HepG2 (cell line): ENCODE results near the gene CGREF1. TPM values are rescaled to one million over a fixed set of nuclear protein-coding genes. Genes with fewer than 3 reads are reported as not detected.

Experiments
- ATF7 ChIP-seq, 2 experiments: fragments of 450-650 bp in 1 of 2; sonication (generic) in 1 of 2; formaldehyde crosslinking in 1 of 2; IDR thresholded peaks; 2 replicates each; pipeline versions ENCODE4 v1.4.0 to v1.6.1; 2016 to 2020; ENCODE audit warnings: antibody characterized with exemption in 1 of 2, mild to moderate bottlenecking in 1 of 2, missing genetic modification reagents in 1 of 2
- GATA4 ChIP-seq: sonication (generic); IDR thresholded peaks from 2 replicates; pipeline ENCODE4 v1.6.1; 2016; ENCODE audit warnings: antibody characterized with exemption, low read depth, borderline replicate concordance
- HDAC1 ChIP-seq: sonication (generic); formaldehyde crosslinking; IDR thresholded peaks from 2 replicates; pipeline ENCODE4 v1.5.1; 2020; ENCODE audit warnings: mild to moderate bottlenecking, missing genetic modification reagents
- HIVEP1 ChIP-seq: sonication (generic); formaldehyde crosslinking; IDR thresholded peaks from 2 replicates; pipeline ENCODE4 v1.4.0; 2020; ENCODE audit warnings: mild to moderate bottlenecking, missing genetic modification reagents
- PAF1 ChIP-seq: IDR thresholded peaks from 2 replicates; pipeline ENCODE4 v1.6.1; 2016; ENCODE audit warnings: missing genetic modification reagents, missing compliant biosample characterization
- ZC3H13 ChIP-seq: sonication (generic); formaldehyde crosslinking; IDR thresholded peaks from 2 replicates; pipeline ENCODE4 v1.8.1; 2023; ENCODE audit warnings: mild to moderate bottlenecking, missing genetic modification reagents, moderate library complexity
- ZFP41 ChIP-seq: sonication (generic); formaldehyde crosslinking; IDR thresholded peaks from 2 replicates; pipeline ENCODE4 v1.4.0; 2020; ENCODE audit warnings: mild to moderate bottlenecking, missing genetic modification reagents, borderline replicate concordance
- ZFY ChIP-seq: sonication (generic); formaldehyde crosslinking; IDR thresholded peaks from 2 replicates; pipeline ENCODE4 v1.4.0; 2020; ENCODE audit warnings: missing genetic modification reagents
- ZKSCAN1 ChIP-seq: fragments of 150-350 bp; IDR thresholded peaks from 2 replicates; pipeline ENCODE4 v1.6.1; 2014; ENCODE audit warnings: low read length
- ZNF205 ChIP-seq: IDR thresholded peaks from 2 replicates; pipeline ENCODE4 v1.6.1; 2018; ENCODE audit warnings: missing biosample characterization, missing genetic modification reagents
- ZNF274 ChIP-seq: sonication (generic); formaldehyde crosslinking; IDR thresholded peaks from 2 replicates; pipeline ENCODE4 v1.5.1; 2020; ENCODE audit warnings: mild to moderate bottlenecking, missing genetic modification reagents
- ZNF773 ChIP-seq: sonication (generic); formaldehyde crosslinking; IDR thresholded peaks from 2 replicates; pipeline ENCODE4 v1.4.0; 2020; ENCODE audit warnings: missing genetic modification reagents, borderline replicate concordance
- polyA plus RNA-seq, 8 experiments: library from polyadenylated mRNA; depleted of rRNA in 3 of 8; stranded (reverse) in 7 of 8; unstranded in 1 of 8; fragments of >200 nt; fragmentation: Illumina TruSeq in 4 of 8; extraction: Trizol in 4 of 8; gene quantifications; 2 replicates each; pipeline versions ENCODE4 v1.2.1 to v1.2.3, GENCODE V29; 2011 to 2016; ENCODE audit warnings: low read depth in 4 of 8, missing spikeins in 1 of 8, mixed read lengths in 1 of 8; ENCODE audit not compliant: insufficient read depth in 1 of 8
- total RNA-seq, 5 experiments: library from RNA; depleted of rRNA; stranded (reverse); fragments of >200 nt; fragmentation: Illumina TruSeq; extraction: Trizol; gene quantifications; 2 replicates each; pipeline ENCODE4 v1.2.3, GENCODE V29; 2016; ENCODE audit warnings: low read depth in 1 of 5
- TF ChIP-seq, protein P1 (sequence below): sonication (generic); formaldehyde crosslinking; IDR thresholded peaks from 2 replicates; pipeline ENCODE4 v1.5.0; 2020; ENCODE audit warnings: missing genetic modification reagents
- TF ChIP-seq, protein P2 (sequence below): sonication (generic); formaldehyde crosslinking; IDR thresholded peaks from 2 replicates; pipeline ENCODE4 v1.4.0; 2020; ENCODE audit warnings: mild to moderate bottlenecking, missing genetic modification reagents
- TF ChIP-seq, protein P3 (sequence below): sonication (generic); formaldehyde crosslinking; IDR thresholded peaks from 2 replicates; pipeline ENCODE4 v1.8.0; 2022; ENCODE audit warnings: mild to moderate bottlenecking, missing genetic modification reagents, moderate library complexity
- TF ChIP-seq, protein P4 (sequence below): sonication (generic); formaldehyde crosslinking; IDR thresholded peaks from 2 replicates; pipeline ENCODE4 v1.5.1; 2020; ENCODE audit warnings: mild to moderate bottlenecking, moderate library complexity, missing genetic modification reagents
- TF ChIP-seq, protein P5 (sequence below): sonication (generic); formaldehyde crosslinking; IDR thresholded peaks from 2 replicates; pipeline ENCODE4 v1.4.0; 2020; ENCODE audit warnings: missing genetic modification reagents, mild to moderate bottlenecking, borderline replicate concordance

CGREF1 gene
- total and polyA plus RNA-seq, 2 of the 13 experiments (the other 11 are each of a cell fraction or from before 2014, with no cell fraction given), result 13.9 to 23.4 TPM

DNA sequence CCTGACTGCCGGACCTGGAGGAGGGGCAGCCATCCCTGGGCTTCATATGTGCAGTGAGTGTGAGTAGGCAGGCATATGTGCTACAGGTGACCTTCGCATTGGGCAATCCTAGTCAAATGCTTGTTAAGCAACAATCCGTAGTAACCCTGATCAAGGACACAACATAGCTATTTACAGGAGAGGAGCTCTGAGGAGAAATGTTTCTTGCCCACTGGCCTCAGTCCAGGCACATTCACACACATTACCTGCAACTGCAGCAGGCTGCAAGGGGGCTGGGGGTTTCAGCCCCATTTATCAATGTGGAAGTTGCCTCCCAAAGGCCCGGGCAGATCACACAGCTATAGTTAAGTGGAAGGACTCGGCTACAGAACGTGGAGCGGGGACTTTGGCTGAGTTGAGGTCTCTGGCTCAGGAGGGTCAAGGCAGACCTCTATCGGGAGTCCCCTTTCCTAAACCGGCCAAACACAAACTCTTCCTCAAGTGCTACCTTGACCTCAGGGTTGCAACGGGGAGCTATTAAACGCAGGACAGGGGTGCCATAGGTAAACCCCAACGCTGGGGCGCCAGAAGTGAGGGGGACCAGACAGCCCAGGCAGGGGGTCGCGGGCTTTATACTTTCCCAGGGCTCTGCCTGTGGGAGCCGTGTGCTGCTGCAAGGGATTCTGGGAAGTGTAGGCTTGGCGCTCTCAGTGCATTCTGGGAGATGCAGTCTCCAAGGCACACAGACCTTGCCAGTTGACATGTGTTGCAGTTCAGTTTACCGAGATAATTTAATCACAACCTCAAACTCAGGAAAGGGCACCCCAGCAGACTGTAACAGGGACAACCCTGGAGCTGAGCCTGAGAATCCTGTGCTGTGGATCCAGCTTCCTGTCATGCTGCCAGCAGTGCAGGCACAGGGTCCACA, 22.9 kb downstream of the CGREF1 start (continued):
- TF ChIP-seq GATA4 (peak; percentile 67), ZFP41 (peak; percentile 98), ATF7 (IDR thresholded peaks at IDR 0.05) (0 out of 2 replicates have a peak, but pooled peaks have one; percentile 8), ATF7 (CRISPR knock-in tag; IDR thresholded peaks at IDR 0.05) (peak; percentile 17; the same call in 1 of the 2 replicates), ZKSCAN1 (0 out of 2 replicates have a peak, but pooled peaks have one; percentile 10), HDAC1 (CRISPR knock-in tag) (peak; percentile 92), ZNF773 (CRISPR knock-in tag) (no peak), ZNF205 (peak; percentile 86), ZNF274 (peak; percentile 63; the same call in 1 of the 2 replicates), PAF1 (CRISPR knock-in tag) (no peak), ZFY (CRISPR knock-in tag) (peak; percentile 82), HIVEP1 (CRISPR knock-in tag) (peak; percentile 68; the same call in 1 of the 2 replicates), ZC3H13 (CRISPR knock-in tag) (peak; percentile 88)
- TF ChIP-seq, protein P1, sequence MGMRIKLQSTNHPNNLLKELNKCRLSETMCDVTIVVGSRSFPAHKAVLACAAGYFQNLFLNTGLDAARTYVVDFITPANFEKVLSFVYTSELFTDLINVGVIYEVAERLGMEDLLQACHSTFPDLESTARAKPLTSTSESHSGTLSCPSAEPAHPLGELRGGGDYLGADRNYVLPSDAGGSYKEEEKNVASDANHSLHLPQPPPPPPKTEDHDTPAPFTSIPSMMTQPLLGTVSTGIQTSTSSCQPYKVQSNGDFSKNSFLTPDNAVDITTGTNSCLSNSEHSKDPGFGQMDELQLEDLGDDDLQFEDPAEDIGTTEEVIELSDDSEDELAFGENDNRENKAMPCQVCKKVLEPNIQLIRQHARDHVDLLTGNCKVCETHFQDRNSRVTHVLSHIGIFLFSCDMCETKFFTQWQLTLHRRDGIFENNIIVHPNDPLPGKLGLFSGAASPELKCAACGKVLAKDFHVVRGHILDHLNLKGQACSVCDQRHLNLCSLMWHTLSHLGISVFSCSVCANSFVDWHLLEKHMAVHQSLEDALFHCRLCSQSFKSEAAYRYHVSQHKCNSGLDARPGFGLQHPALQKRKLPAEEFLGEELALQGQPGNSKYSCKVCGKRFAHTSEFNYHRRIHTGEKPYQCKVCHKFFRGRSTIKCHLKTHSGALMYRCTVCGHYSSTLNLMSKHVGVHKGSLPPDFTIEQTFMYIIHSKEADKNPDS (CRISPR knock-in tag), result peak; percentile 94
- TF ChIP-seq, protein P2, sequence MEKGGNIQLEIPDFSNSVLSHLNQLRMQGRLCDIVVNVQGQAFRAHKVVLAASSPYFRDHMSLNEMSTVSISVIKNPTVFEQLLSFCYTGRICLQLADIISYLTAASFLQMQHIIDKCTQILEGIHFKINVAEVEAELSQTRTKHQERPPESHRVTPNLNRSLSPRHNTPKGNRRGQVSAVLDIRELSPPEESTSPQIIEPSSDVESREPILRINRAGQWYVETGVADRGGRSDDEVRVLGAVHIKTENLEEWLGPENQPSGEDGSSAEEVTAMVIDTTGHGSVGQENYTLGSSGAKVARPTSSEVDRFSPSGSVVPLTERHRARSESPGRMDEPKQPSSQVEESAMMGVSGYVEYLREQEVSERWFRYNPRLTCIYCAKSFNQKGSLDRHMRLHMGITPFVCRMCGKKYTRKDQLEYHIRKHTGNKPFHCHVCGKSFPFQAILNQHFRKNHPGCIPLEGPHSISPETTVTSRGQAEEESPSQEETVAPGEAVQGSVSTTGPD, result no peak
- TF ChIP-seq, protein P3, sequence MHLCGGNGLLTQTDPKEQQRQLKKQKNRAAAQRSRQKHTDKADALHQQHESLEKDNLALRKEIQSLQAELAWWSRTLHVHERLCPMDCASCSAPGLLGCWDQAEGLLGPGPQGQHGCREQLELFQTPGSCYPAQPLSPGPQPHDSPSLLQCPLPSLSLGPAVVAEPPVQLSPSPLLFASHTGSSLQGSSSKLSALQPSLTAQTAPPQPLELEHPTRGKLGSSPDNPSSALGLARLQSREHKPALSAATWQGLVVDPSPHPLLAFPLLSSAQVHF (CRISPR knock-in tag), result no peak
- TF ChIP-seq, protein P4, sequence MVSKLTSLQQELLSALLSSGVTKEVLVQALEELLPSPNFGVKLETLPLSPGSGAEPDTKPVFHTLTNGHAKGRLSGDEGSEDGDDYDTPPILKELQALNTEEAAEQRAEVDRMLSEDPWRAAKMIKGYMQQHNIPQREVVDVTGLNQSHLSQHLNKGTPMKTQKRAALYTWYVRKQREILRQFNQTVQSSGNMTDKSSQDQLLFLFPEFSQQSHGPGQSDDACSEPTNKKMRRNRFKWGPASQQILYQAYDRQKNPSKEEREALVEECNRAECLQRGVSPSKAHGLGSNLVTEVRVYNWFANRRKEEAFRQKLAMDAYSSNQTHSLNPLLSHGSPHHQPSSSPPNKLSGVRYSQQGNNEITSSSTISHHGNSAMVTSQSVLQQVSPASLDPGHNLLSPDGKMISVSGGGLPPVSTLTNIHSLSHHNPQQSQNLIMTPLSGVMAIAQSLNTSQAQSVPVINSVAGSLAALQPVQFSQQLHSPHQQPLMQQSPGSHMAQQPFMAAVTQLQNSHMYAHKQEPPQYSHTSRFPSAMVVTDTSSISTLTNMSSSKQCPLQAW (CRISPR knock-in tag), result peak; percentile 97
- TF ChIP-seq, protein P5, sequence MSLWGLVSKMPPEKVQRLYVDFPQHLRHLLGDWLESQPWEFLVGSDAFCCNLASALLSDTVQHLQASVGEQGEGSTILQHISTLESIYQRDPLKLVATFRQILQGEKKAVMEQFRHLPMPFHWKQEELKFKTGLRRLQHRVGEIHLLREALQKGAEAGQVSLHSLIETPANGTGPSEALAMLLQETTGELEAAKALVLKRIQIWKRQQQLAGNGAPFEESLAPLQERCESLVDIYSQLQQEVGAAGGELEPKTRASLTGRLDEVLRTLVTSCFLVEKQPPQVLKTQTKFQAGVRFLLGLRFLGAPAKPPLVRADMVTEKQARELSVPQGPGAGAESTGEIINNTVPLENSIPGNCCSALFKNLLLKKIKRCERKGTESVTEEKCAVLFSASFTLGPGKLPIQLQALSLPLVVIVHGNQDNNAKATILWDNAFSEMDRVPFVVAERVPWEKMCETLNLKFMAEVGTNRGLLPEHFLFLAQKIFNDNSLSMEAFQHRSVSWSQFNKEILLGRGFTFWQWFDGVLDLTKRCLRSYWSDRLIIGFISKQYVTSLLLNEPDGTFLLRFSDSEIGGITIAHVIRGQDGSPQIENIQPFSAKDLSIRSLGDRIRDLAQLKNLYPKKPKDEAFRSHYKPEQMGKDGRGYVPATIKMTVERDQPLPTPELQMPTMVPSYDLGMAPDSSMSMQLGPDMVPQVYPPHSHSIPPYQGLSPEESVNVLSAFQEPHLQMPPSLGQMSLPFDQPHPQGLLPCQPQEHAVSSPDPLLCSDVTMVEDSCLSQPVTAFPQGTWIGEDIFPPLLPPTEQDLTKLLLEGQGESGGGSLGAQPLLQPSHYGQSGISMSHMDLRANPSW, result peak; percentile 85
